H1 (cell line): Measurements from ENCODE around the gene ARSB. TPM values are rescaled to one million over a fixed set of nuclear protein-coding genes. Genes with fewer than 3 reads are reported as not detected.

Experiments
- CTCF ChIA-PET: fragments of 300-600 bp; sonication (Branson Sonifier 250); formaldehyde crosslinking; loops from one replicate; lab custom pipeline; 2021; ENCODE audit not compliant: partially characterized antibody; lab: Charles Lee
- POLR2A ChIA-PET: fragments of 300-600 bp; sonication (Branson Sonifier 250); formaldehyde crosslinking; loops from one replicate; lab custom pipeline; 2021; ENCODE audit warnings: inconsistent platforms; ENCODE audit not compliant: partially characterized antibody; lab: Charles Lee
- DNase-seq, 2 experiments: peaks; one replicate each; pipeline versions ENCODE4 v3.0.0 to v3.0.0-alpha.2; 2010 to 2022; ENCODE audit warnings: low spot score in 2 of 2, low read depth in 1 of 2, mixed read lengths in 1 of 2
- FAIRE-seq: peaks from 2 replicates; lab custom pipeline; 2011; peaks lifted over from hg19 to GRCh38; lab: Jason Lieb, UNC
- H2AFZ ChIP-seq: 2 replicates; pipeline ENCODE4 v1.8.1; 2012; ENCODE audit warnings: low read length, inconsistent platforms
- H2AK5ac ChIP-seq: 2 replicates; pipeline ENCODE4 v1.6.1; 2013; ENCODE audit warnings: low read depth, low read length
- H2BK120ac ChIP-seq: replicated peaks from 2 replicates; pipeline ENCODE3; 2013; ENCODE audit warnings: low read depth, low read length, inconsistent platforms
- H2BK12ac ChIP-seq: 2 replicates; pipeline ENCODE4 v1.6.1; 2013; ENCODE audit warnings: low read depth, low read length
- H2BK15ac ChIP-seq: 2 replicates; pipeline ENCODE4 v1.6.1; 2013; ENCODE audit warnings: low read length
- H2BK20ac ChIP-seq: 2 replicates; pipeline ENCODE4 v1.6.1; 2013; ENCODE audit warnings: low read length
- H2BK5ac ChIP-seq: 2 replicates; pipeline ENCODE4 v1.6.1; 2013; ENCODE audit warnings: low read depth, low read length
- H3K14ac ChIP-seq: 2 replicates; pipeline ENCODE4 v1.6.1; 2013; ENCODE audit warnings: inconsistent platforms; ENCODE audit not compliant: insufficient read length
- H3K18ac ChIP-seq: 2 replicates; pipeline ENCODE4 v1.6.1; 2013; ENCODE audit warnings: low read length; ENCODE audit errors: extremely low read depth
- H3K23ac ChIP-seq: 2 replicates; pipeline ENCODE4 v1.6.1; 2013; ENCODE audit warnings: inconsistent platforms; ENCODE audit not compliant: insufficient read length
- H3K23me2 ChIP-seq: 2 replicates; pipeline ENCODE4 v1.6.1; 2013; ENCODE audit warnings: low read depth, low read length
- H3K27ac ChIP-seq: 2 replicates; pipeline ENCODE4 v1.6.1; 2011; ENCODE audit warnings: low read depth, low read length, inconsistent platforms
- H3K27me3 ChIP-seq, 4 experiments: replicated peaks in 1 of 4; 1 replicate in 1 of 4; 2 replicates in 3 of 4; pipeline versions ENCODE4 v1.6.1 to v1.8.1; 2011 to 2013; ENCODE audit warnings: low read length in 3 of 4, mild to moderate bottlenecking in 3 of 4, inconsistent platforms in 2 of 4, mixed read lengths in 2 of 4, moderate library complexity in 1 of 4; ENCODE audit not compliant: control insufficient read depth in 3 of 4, insufficient read depth in 3 of 4; ENCODE audit errors: extremely low read depth in 1 of 4
- H3K36me3 ChIP-seq, 4 experiments: 2 replicates each; pipeline versions ENCODE4 v1.6.1 to v1.8.1; 2011 to 2013; ENCODE audit warnings: mild to moderate bottlenecking in 4 of 4, low read length in 3 of 4, moderate library complexity in 2 of 4, control low read depth in 1 of 4, inconsistent platforms in 1 of 4; ENCODE audit not compliant: insufficient read depth in 4 of 4, control insufficient read depth in 2 of 4
- H3K4ac ChIP-seq: replicated peaks from 2 replicates; pipeline ENCODE3; 2013; ENCODE audit warnings: low read length, low read depth, mixed read lengths, inconsistent platforms; ENCODE audit not compliant: insufficient read length
- H3K4me1 ChIP-seq, 4 experiments: replicated peaks in 1 of 4; 1 replicate in 1 of 4; 2 replicates in 3 of 4; pipeline versions ENCODE4 v1.6.1 to v1.8.1; 2011 to 2013; ENCODE audit warnings: low read length in 3 of 4, inconsistent platforms in 2 of 4, mixed read lengths in 1 of 4; ENCODE audit not compliant: insufficient read depth in 4 of 4, control insufficient read depth in 3 of 4
- H3K4me2 ChIP-seq, 2 experiments: 2 replicates each; pipeline versions ENCODE4 v1.6.1 to v1.8.1; 2011 to 2013; ENCODE audit warnings: low read depth in 2 of 2, low read length in 2 of 2, control low read depth in 1 of 2, inconsistent platforms in 1 of 2, mild to moderate bottlenecking in 1 of 2; ENCODE audit not compliant: insufficient read depth in 1 of 2
- H3K4me3 ChIP-seq, 4 experiments: fragments of 200-600, 300-600 bp in 1 of 4; sonication (generic), shearing (Covaris generic), sonication (Bioruptor Twin) in 1 of 4; 2 replicates each; pipeline versions ENCODE4 v1.5.1 to v1.8.1; 2011 to 2016; ENCODE audit warnings: low read length in 4 of 4, low read depth in 3 of 4, control low read depth in 2 of 4, inconsistent platforms in 2 of 4, mild to moderate bottlenecking in 2 of 4, mixed read lengths in 1 of 4, moderate library complexity in 1 of 4; ENCODE audit not compliant: insufficient read depth in 2 of 4; ENCODE audit errors: extremely low read depth in 1 of 4
- H3K56ac ChIP-seq: replicated peaks from 2 replicates; pipeline ENCODE3; 2013; ENCODE audit warnings: low read depth, mild to moderate bottlenecking, mixed read lengths, low read length, inconsistent platforms; ENCODE audit not compliant: insufficient read length
- H3K79me1 ChIP-seq: 2 replicates; pipeline ENCODE4 v1.6.1; 2013; ENCODE audit warnings: low read depth, low read length, control low read depth
- H3K79me2 ChIP-seq, 2 experiments: 2 replicates each; pipeline versions ENCODE4 v1.6.1 to v1.8.1; 2012 to 2013; ENCODE audit warnings: low read length in 2 of 2, mild to moderate bottlenecking in 2 of 2, inconsistent platforms in 1 of 2; ENCODE audit not compliant: insufficient read depth in 2 of 2, control insufficient read depth in 1 of 2
- H3K9ac ChIP-seq, 4 experiments: replicated peaks in 1 of 4; 1 replicate in 1 of 4; 2 replicates in 3 of 4; pipeline versions ENCODE4 v1.6.1 to v1.8.1; 2011 to 2013; ENCODE audit warnings: low read depth in 3 of 4, low read length in 3 of 4, control low read depth in 2 of 4, mild to moderate bottlenecking in 2 of 4, moderate library complexity in 2 of 4, inconsistent platforms in 1 of 4; ENCODE audit errors: extremely low read depth in 1 of 4
- H3K9me3 ChIP-seq, 2 experiments: 2 replicates each; pipeline versions ENCODE4 v1.6.1 to v1.8.1; 2012 to 2013; ENCODE audit warnings: mild to moderate bottlenecking in 2 of 2, moderate library complexity in 2 of 2, control low read depth in 1 of 2, inconsistent platforms in 1 of 2, low read depth in 1 of 2, low read length in 1 of 2, mixed read lengths in 1 of 2; ENCODE audit not compliant: insufficient read depth in 2 of 2
- H4K20me1 ChIP-seq, 2 experiments: replicated peaks in 1 of 2; 2 replicates each; pipeline versions ENCODE3 to v1.8.1; 2011 to 2013; ENCODE audit warnings: inconsistent platforms in 2 of 2, low read length in 2 of 2, mild to moderate bottlenecking in 1 of 2; ENCODE audit not compliant: insufficient read depth in 2 of 2, control insufficient read depth in 1 of 2
- H4K5ac ChIP-seq: 2 replicates; pipeline ENCODE4 v1.6.1; 2013; ENCODE audit warnings: low read length, low read depth, mixed read lengths, inconsistent platforms; ENCODE audit not compliant: insufficient read length
- H4K8ac ChIP-seq: 2 replicates; pipeline ENCODE4 v1.8.0; 2013; ENCODE audit warnings: mild to moderate bottlenecking, moderate library complexity, low read length, inconsistent platforms; ENCODE audit not compliant: insufficient read depth; ENCODE audit errors: extremely low read depth
- H4K91ac ChIP-seq: replicated peaks from 2 replicates; pipeline ENCODE3; 2013; ENCODE audit warnings: low read length, mixed read lengths, inconsistent platforms; ENCODE audit not compliant: insufficient read length
- EGR1 ChIP-seq: IDR thresholded peaks from 2 replicates; pipeline ENCODE4 v1.6.1; 2011; ENCODE audit warnings: low read depth, low read length, borderline replicate concordance
- HDAC6 ChIP-seq: IDR thresholded peaks from one replicate; pipeline ENCODE4 v1.7.1; 2012; ENCODE audit warnings: low read depth, mild to moderate bottlenecking, inconsistent platforms, low read length, moderate library complexity
- JUN ChIP-seq: IDR thresholded peaks from 2 replicates; pipeline ENCODE4 v1.6.1; 2011; ENCODE audit warnings: low read depth, mild to moderate bottlenecking, improper control_type of control experiment, low read length
- RNF2 ChIP-seq: fragments of 200-900, 300-1000 bp; sonication (generic); IDR thresholded peaks from 2 replicates; pipeline ENCODE4 v1.7.1; 2016; ENCODE audit warnings: borderline replicate concordance, low read depth, mild to moderate bottlenecking, antibody characterized with exemption, low read length; ENCODE audit not compliant: poor library complexity, severe bottlenecking; ENCODE audit errors: missing control alignments
- WGBS, 2 experiments: shearing (Covaris generic) in 1 of 2; methylation state at CpG; one replicate each; pipeline versions ENCODE4 v1.1.6 to v1.1.7; 2013 to 2015; ENCODE audit warnings: low lambda C conversion rate in 2 of 2, mixed read lengths in 2 of 2, inconsistent platforms in 1 of 2, low coverage in 1 of 2, missing lambda C conversion rate in 1 of 2; ENCODE audit not compliant: insufficient replicate concordance in 2 of 2, insufficient coverage in 1 of 2, insufficient read length in 1 of 2; ENCODE audit errors: extremely low coverage in 1 of 2, missing lambda C conversion rate in 1 of 2; 5-methylcytosine and 5-hydroxymethylcytosine counted together
- polyA plus RNA-seq, 7 experiments: library from polyadenylated mRNA; depleted of rRNA in 3 of 7; stranded (reverse) in 5 of 7; unstranded in 2 of 7; fragments of >200 nt in 5 of 7; fragments of 200-250 nt in 2 of 7; gene quantifications; 1 replicate in 5 of 7; 2 replicates in 1 of 7; 4 replicates in 1 of 7; pipeline versions ENCODE4 v1.2.1 to v1.2.3, GENCODE V29; 2011 to 2013; ENCODE audit warnings: missing spikeins in 2 of 7, mixed read lengths in 2 of 7
- total RNA-seq: library from RNA; stranded (reverse); fragmentation: NEBNext Ultra II Directional; extraction: Animal tissue kit (Norgen Biotek cat#: 25700); gene quantifications from 2 replicates; pipeline ENCODE4 v1.2.1, GENCODE V29; 2021

The ARSB gene
- total and polyA plus RNA-seq, 2 of the 8 experiments (the other 6 are each of a cell fraction or from before 2014, with no cell fraction given): 6.4 to 13.9 TPM

GRCh38 chr5:78912811-78913210, 72.3 kb downstream of the ARSB start:
- Histone ChIP-seq H4K20me1 (no peaks in the 10 kb centered on the region), H3K27me3 (no peaks in the 10 kb centered on the region), H2BK15ac (no peak overlapping the region), H3K9ac (no peak overlapping the region), H3K14ac (no peak overlapping the region), H3K9me3 (no peaks in the 10 kb centered on the region), H3K27ac (no peak overlapping the region), H3K23ac (no peak overlapping the region), H4K5ac (no peak overlapping the region), H2AFZ (no peak overlapping the region), H3K4me1 (peaks cover 0 to 7% (median 2%) of the 10 kb centered on the region in 4 experiments; a peak in 6 of 7 replicates), H3K36me3 (no peaks in the 10 kb centered on the region), H4K8ac (no peak overlapping the region), H3K4ac (no peak overlapping the region), H3K18ac (no peak overlapping the region), H4K91ac (no peak overlapping the region), H3K4me3 (no peak overlapping the region), H3K23me2 (no peaks in the 10 kb centered on the region), H2BK120ac (no peak overlapping the region), H3K56ac (no peak overlapping the region), H2BK20ac (no peak overlapping the region), H2BK12ac (no peak overlapping the region), H2AK5ac (no peak overlapping the region), H3K4me2 (no peak overlapping the region), H2BK5ac (no peak overlapping the region), H3K79me2 (no peaks in the 10 kb centered on the region), H3K79me1 (no peaks in the 10 kb centered on the region)
- ChIA-PET CTCF (interaction anchor here (0.6 to 2.6 kb wide), 5 partner anchors 10 to 376 kb away, joined by 3 to 13 read pairs (median 4); no protein-coding TSS in a partner anchor), POLR2A (no interaction called here)
- no peak for TF ChIP-seq EGR1
- TF ChIP-seq JUN: no peak
- no peak for TF ChIP-seq RNF2
- no peak for TF ChIP-seq HDAC6
- DNase-seq (no peak), FAIRE-seq (no peak)
- WGBS, 2 experiments: 99% methylated on average over 6 of the region's 7 CpGs; no CpG with 5 or more reads in 1 of the 2 experiments
